Dedifferentiated amniotic fluid mesenchymal stem cell (primary cell): Measurements from ENCODE around the gene DCAF10.
A peak's percentile ranks its signal among the peaks of the same experiment; 100 is the strongest.
"Not testable (repeated sequence)": the region's sequence is repeated elsewhere in the genome, so short reads cannot be mapped to it uniquely, and the experiment has no call there.

Experiments
- DNase-seq: peaks from one replicate; pipeline ENCODE4 v3.0.0-alpha.2; 2016; ENCODE audit errors: extremely low spot score

DCAF10 gene

GRCh38 chr9:37870081-37870798, 69.6 kb downstream of the DCAF10 start:
- no peak for DNase-seq

DNA sequence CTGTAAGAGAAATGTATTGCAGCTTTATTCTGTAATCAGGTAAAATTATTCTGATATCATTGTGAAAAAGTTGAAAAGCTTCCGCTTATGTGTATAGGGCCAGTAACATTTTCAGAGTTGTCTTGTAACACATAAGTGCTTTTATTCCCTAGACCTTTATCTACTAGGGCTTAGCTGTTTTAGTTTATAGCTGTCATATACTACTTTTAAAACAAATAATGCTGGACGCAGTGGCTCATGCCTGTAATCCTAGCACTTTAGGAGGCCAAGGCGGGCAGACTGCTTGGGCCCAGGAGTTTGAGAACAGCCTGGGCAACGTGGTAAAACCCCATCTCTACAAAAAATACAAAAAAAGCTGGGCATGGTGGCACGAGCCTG, 70.2 kb downstream of the DCAF10 start:
- DNase-seq, result no peak

DNA sequence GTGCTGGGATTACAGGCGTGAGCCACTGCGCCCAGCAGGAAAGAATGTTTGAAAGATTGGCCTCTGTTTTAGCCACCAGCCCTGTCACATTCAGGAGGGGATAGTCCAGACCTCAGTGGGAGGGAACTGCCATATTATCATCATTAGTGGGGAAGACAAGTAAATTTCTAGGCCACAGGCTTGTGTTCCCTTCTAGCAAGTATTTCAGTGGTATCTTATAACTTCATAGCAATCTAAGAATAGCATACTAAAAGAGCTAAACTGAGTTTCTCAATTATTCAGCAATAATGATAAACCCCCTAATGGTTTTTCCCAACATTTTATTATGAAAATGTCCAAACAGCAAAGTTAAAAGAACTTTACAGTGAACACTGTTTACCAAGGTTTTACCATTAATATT, 73.4 kb downstream of the DCAF10 start:
- DNase-seq, result no peak

DNA sequence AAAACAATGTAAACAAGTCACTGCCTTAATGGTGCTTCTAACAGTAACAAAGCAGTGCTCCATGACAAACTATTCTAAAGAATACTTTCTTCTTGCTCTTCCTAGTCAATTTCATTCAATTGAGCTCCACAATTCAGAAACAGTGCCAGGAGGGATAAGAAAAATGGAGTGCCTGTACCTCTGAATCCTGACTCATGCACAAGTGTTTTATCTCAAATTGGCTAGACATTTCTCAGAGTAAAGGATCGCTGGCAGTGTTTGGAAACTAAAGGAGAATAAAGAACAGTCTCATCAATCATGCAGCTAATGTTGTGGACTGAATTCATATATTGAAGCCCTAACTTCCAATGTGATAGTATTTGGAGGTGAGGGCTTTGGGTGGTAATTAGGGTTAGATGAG, 75.8 kb downstream of the DCAF10 start:
- no peak for DNase-seq

DNA sequence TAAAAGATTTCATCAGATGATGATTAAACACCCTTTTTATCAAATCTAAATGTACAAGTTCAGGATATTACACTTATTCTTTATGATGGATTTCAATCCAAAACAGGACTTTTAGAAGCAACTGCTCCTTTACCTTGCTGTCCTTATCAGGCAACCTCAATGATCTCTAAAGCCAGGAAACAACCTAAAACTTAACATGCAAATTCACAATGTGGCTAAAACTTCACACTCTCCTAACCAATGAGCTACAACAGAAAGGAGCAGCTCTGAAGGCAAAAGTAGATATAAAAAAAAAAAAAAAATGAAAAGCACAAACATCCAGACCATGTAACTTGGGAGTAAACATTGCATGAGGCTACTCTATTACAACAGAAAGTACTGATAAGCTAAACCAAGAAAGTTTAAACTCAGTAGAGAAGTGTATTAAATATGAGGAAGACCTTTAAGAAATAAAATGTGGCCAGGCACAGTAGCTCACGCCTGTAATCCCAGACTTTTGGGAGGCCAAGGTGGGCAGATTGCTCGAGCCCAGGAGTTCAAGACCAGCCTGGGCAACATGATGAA, 80.4 kb downstream of the DCAF10 start:
- DNase-seq, result no peak

GRCh38 chr9:37887977-37888583, 87.5 kb downstream of the DCAF10 start:
- DNase-seq, result not testable (repeated sequence)

GRCh38 chr9:37889536-37889935, 88.9 kb downstream of the DCAF10 start:
- no peak for DNase-seq

DNA sequence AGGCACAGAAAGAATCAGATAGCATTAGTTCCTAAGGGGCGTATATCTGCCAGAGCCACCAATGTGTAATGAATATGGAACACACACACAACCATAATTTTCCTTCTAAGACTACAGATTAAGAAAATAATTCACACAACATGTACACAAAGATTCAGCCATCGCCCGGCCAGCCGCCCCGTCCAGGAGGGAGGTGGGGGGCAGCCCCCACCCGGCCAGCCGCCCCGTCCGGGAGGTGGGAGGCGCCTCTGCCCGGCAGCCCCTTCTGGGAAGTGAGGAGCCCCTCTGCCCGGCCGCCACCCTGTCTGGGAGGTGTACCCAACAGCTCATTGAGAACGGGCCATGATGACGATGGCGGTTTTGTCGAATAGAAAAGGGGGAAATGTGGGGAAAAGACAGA, 90.4 kb downstream of the DCAF10 start:
- DNase-seq, result not testable (repeated sequence)

DNA sequence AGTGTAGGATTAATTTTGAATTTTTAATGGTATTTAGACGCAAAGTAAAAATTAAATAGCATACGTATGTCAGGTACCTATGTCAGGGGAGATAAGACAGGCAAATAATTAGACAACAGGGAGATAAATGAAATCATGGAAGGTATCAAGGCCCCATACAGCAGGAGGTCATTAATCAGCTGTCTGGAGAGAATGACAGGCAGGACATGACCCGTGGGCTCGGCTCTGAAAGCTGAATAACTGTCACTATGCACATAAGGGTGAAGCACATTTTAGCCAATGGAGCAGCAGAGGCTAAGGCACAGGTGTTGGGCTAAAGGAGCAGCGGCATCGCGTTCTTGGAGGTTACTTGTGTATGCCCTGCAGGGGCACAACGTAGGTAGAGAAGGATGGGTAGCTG, 91.5 kb downstream of the DCAF10 start:
- DNase-seq, result no peak

DNA sequence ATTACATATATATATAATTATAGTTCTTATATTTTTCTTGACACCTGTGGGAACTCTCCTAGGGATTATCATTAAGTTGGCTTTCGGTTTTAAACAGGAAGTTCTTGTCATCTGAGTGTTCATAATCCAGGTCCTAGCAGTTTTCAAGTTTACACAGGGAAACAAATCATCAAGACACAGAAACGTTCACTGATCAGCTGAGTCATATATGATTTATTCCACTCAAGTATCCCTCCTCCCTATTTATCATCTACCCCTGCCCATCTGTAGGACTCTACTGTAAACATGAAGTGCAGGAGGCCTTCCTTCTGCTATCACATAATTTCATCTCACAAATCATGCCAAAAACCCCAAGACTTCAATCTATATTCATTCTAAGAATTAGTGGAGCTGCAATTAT, 97.1 kb downstream of the DCAF10 start:
- no peak for DNase-seq

DNA sequence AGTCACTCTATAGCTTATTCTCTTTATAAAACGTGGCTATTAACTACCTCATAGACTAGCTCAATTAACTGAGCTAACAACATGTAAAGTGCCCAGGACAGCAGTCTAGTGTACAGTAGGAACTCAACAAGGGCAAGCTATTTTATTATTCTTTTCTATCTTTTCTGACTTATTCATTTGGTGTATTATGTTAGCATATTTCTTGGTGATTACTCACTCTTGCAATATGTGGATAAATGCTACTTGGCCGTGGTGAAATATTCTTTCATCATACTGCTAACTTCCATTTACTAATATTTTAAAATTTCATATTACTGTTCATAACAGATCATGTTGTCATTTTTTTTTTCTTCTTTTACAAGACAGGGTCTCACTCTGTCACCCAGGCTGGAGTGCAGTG, 98.4 kb downstream of the DCAF10 start:
- DNase-seq, result peak; percentile 75

- no peak for DNase-seq
Measured at GRCh38 chr9:37902131-37902530, 101.5 kb downstream of the DCAF10 start.

DNA sequence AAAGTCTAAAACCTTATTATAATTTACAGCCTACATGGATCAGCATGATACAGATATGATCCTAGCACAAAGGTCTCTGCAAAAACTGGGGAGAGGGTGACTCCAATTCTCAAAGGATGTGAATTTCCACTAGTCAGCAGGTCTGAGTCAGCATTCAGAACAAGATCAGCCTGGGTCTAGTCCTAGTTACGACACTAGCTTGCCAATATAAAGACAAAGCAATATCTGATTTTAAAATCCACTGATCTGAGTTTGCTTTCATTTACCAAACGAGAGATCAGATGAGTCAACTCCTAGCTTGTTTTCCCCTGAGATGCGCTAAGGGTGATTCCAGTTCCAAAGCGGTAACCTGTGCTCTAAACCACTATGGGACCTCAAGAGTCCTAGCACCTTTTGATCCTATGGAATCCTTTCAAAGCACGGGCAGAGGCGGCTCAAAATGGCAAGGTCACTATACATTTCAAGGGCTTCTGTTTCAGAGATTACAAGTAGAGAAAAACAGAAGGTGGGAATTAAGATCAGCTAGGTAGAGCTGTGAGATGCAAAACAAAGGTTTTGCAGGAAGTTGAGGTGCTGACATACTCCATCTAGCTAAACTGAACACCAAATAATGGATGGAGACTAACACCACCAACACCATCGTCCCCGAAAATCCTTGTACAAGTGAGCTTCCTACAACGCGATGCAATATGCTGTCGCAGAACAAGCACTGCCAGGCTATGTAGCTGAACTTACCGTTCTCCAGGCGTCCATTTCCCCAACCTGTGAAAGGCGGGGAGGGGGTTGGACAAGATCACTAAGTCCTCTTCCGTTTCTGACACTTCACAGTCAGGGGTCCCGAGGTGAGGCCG, 102.4 kb downstream of the DCAF10 start:
- no peak for DNase-seq

GRCh38 chr9:37903647-37904444, 103.2 kb downstream of the DCAF10 start, which contains the start of gene SLC25A51:
Gene SLC25A51, minus strand, starts transcription at chr9:37904127. Its CDS starts 15,577 bp downstream, at chr9:37888550.
- peak; percentile 87 for DNase-seq

DNA sequence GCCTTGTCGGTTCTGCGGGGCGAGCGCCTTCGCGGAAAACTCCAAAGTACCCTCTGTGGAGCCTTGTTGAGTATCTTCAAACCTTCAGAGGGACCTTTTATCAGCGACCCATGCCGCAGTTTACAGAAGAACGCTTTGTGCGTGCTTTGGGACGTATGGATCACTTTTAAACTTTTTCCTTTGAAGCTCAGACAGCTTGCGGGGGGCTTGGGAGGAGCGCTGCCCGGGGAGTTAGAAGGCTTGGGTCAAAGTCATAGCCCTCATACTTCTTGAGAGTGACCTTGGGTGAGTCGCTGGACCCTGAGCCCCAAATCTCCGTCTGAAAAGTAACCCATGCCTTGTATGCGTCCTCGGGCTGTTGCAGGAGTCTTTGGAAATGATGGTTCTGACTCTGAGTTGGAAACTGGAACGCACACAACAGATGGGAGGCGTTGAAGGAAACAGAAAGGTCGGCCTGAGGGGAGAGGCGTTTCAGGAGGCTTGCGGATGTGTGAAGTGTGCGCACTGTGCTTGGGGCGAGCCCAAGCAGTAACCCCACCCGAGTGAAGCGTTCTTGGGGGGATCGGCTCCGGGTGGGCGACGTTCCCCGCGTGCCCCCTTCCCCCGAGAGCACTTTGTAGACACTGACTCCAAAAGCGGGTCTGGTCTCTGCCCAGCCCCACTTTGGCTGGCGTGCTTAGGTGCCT, 104.0 kb downstream of the DCAF10 start:
- DNase-seq, result no peak

DNA sequence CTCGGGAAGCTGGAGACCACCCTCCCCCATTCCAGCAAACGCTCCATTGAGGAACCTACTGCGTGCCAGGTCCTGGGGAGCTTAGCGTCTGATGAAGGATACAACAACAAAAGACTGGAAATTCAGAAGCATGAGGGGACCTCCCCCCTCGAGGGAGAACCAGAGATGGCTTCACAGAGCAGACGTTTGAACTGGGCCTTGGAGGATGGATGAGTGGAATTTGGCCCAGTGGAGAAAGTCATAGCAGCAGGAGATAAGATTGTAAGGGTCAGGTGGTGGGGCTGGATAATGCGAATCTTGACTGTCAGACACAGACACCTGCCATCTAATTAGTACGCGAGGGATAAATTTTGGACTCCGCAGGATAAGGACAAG, 104.5 kb downstream of the DCAF10 start:
- no peak for DNase-seq

DNA sequence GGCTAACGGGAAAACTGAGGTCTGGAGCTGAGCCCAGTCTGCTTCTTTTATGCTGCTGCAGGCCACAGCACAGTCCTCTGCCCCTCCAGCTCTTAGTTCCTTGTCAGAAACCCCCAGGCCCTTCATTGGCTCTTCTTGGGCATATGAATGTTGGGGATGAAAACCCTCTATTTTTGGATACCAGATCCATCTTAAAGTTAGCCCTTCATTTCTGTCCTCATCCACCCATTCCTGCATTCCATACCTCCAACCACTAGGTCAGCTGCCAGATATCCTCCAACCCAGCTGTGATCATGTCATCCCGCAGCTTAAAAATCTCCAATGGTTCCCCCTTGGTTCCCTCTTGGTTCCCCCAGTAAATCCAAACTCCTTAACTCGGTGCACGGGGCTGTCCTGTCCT, 105.2 kb downstream of the DCAF10 start:
- DNase-seq, result no peak

- DNase-seq, result no peak
Measured at GRCh38 chr9:37906312-37907239, 106.0 kb downstream of the DCAF10 start.

DNA sequence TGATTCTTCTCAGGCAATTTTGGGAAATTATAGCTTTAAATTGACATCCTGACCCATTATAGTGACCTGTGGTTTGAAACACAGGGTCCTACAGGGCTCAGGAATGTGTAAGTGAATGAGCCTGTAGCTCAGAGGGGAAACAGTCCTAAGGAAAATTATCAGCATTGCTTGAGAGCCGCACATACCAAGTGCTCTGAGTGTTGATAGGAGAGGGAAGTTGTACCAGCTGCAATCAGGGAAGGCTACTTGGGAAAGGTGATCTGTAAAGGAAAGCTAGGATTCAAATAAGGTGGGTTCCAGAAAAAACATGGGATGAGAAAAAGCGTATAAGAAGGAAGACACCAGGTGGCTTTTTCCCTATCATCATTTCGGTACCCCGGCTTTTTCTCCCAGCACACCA, 107.7 kb downstream of the DCAF10 start:
- no peak for DNase-seq

GRCh38 chr9:37908698-37909186, 108.1 kb downstream of the DCAF10 start:
- peak; percentile 15 for DNase-seq
